GM18498 (cell line): ENCODE measurements around the gene ASXL1.
"Not testable (repeated sequence)": the region's sequence is repeated elsewhere in the genome, so short reads cannot be mapped to it uniquely, and the experiment has no call there.

Experiments
- ATAC-seq: cut with Tn5 transposase; IDR thresholded peaks from one replicate; pipeline ENCODE4 v1.9.1; 2021; ENCODE audit warnings: mild to moderate bottlenecking, moderate library complexity; ENCODE audit not compliant: unreplicated experiment

ASXL1 gene

DNA sequence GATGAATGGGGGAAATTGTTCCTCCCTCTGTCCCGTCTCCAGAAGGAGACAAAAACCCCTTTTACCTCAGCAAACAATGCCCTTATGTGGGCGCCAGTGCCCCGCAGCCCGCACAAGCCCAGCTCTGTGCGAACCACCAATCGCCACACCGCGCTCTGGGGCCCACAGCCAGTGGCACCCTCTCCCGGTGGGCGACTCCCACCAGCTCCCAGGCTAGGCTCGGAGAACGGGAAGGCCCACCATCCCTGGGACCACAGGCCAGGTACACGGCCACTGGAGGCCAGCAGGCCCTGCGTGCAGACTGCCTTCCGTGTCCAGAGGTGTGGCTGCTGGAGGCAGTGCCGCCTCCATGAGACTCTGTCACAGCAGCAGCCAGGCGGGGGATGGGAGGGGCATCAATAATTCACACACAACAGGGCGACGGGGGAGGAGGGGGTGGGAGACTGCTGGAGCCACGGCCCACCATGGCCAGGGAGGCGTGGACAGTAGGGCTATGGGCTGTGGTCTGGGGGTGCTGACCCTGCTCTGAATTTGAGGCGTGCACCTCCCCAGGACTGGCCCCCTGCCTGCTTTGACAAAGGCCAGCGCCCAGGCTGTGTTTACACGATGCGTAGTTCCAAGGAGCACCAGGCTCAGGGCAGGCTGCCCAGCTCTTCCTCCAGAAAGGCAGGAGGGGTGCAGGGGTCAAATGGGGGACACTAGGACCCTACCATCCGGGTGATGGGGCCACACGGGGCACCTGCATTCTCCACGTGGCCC, 105.7 kb downstream of the ASXL1 start:
- ATAC-seq, result no peak

DNA sequence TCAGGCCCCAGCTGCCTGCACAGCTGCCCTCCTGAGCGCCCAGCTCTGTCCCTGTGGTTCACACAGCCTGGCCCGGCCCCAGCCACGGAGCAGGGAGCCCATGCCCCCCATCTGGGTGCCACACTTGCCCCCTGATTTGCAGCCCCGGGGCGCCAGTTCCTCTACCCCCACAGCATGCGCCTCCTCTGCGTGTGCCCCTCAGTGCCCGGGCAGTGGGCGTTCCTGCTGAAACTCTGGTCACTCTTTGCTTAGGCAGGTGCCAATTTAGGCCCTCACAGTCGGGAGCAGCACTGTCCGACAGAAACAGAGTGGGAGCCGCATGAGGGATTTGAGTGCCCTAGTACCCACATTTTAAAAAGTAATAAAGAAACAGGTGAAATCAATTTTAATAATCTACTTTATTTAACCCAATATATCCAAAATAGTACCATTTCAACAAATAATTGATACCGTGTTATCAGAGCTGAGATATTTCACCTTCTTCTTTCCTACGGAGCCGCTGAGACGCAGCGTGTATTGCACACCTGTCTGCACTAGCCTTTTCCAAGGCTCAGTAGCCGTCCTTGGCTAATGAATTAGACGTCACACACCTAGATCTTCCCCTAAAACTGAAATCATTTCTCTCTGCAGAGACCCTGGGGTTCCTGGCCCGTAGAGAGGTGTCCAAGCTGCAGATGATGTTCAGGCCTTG, 106.4 kb downstream of the ASXL1 start:
- ATAC-seq, result no peak

DNA sequence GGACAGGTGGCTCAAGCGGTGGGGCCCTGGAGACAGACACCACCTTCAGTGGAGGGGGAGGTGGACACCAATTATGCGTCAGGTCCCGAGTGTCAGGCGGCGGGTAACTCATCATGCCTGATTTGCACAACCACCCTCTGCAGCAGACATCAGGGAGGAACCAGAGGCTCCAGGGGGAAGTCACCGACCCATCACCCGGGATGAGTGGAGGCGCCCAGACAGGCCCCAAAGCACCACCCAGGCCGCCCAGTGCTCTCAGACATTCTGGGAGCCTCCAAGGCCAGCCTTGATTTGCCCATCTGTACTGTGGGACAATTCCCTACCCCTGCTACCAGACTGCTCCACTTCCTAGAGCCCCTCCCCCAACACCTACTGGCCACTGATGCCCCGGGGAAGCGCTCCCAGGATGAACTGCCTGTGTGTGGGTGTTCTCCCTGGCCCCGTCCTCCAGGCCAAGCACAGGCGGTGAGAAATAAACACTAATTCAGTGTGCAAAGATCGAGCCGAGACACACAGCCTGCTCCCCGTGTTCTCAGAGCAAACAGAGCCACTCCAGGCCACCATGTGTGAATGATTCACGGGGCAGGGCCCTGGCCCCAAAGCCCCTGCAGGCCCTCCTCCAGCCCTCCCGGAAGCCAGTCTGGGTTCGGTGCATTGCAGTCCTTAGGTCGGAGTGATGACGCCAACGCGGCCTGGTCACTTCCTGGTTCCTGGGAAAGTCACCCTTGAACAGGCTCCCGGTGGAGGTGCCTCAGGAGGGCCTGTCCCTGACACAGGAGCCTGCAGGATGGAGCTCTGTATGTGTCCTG, 107.2 kb downstream of the ASXL1 start:
- ATAC-seq, result no peak

DNA sequence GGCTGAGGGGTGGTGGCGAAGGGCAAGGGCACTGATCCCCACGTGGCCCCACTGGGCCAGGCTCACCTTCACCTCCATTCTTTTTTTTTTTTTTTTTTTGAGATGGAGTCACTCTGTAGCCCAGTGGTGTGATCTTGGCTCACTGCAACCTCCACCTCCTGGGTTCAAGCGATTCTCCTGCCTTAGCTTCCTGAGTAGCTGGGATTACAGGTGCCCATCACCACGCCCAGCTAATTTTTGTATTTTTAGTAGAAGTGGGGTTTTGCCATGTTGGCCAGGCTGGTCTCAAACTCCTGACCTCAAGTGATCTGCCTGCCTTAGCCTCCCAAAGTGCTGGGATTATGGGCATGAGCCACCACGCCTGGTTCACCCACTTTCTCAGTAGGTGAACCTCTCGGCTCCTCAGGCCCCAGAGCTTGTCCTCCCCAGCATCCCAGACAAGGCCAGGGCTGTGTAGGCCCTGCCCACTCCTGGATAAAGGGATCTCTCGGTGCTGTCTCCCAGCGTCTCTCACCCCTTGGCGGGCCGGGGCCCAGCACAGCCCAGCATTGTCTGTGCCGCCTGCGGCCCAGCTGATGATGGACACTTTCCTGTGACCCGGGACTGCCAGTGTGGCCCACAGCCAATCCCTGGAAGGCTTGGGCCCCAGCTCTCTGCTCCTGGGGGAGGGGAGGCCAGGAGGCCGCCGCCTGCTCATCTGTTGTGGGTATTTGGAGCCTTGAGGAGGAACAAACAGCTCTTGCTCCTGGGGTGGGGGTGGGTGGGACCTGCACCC, 108.0 kb downstream of the ASXL1 start:
- not testable (repeated sequence) for ATAC-seq

DNA sequence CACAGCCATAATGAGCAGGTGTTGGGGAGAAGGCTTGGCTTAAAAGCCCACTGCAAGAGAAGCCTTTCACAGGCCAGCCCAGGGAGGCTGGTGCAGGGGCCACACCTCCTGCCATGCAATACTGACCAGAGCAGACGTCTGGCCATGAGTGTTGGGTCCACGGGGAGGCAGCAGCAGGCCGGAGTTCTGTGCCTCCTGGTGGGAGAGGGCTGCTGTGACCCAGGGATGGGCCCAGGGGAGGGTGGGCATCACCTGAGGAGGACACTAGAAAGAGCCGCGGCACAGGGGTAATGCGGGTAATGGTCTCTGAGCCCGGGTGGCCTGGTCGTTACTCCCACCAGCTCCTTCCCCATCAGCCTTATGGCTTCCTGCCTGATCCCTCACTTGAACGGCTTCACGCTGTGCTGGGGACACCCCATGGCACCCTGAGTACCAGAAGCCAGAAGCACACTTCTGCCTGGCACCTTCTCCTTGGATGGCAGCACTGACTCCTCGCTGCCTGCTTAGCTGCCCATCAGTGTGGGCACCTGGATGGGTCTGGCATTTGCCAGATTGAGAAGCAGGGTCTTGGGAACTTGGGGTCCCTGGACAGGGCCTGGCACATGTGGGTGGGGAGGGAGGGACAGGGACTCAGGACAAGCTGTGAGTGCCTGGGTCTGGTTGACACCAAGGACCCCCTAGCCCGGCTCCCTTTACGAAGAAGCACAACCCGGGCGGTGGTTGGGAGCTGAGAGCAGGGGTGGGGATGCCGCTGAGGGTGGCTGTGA, 108.8 kb downstream of the ASXL1 start:
- ATAC-seq, result no peak

DNA sequence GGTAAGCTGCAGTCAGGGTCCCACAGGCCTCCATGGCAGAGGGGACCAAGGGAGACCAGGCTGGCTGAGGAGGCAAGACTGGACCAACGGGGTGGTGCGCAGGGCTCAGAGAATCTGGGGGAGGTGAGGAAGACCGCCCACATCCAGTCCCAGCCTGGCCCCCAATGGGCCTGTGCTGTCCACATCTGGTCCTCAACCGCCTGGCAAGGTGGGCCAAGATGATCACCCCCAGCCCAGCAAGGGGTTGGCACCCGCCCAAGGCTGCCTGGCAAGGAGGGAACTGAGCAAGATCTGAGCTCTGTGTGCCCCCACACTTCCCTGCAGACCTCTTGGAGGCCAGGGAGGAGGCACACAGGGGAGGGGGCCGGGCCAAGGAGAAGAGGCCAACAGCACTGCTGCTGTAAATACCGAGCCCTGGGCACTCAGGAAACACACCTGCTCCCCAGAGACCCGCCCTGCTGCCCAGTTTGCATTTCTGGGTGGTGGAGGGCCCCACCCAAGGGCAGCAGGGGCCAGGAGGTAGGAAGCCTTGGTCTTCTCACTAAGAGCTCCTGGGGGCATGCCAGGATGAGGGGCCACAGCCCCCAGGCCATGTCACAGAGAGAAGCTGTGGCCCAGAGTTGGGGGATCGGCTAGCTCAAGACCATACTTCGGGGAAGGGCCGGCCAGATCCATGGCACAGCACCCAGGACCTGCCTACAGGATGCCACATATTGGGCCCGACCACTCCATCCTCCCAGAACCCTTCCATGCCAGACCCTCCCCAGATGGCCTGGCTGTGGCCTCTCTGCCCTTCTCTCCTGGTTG, 109.6 kb downstream of the ASXL1 start:
- ATAC-seq, result no peak

DNA sequence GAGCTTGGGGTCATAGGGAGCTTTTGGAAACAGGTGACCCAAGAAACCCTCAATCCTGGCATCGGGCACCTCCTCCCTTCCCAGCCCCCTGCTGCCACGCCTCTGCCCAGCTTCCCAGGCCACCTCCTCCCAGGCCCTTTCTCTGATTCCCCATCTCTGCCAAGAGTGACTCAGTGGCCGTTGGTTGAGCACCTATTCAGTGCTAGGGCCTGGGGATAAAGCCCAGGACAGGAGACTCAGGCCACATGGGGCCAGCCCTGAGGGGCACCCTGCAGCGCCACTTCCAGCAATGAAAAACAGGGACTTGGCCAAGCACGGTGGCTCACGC, 110.1 kb downstream of the ASXL1 start:
- ATAC-seq, result no peak

DNA sequence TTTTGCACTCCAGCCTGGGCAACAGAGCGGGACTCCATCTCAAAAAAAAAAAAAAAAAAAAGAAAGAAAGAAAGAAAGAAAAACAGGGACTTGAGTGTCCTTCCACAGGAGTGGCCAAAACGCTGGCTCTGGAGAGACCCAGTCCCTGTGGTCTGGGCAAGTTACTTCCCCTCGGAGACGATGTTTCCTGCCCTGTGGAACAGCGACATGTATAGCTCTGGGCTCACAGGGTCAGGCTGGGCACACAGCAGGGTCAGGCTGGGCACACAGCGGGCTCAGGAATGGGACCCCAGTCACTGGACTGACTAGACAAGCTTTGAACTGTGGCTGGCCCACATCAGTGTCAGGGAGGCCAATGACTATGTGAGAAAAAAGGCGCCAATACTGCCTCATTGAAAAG, 110.7 kb downstream of the ASXL1 start:
- ATAC-seq, result no peak

DNA sequence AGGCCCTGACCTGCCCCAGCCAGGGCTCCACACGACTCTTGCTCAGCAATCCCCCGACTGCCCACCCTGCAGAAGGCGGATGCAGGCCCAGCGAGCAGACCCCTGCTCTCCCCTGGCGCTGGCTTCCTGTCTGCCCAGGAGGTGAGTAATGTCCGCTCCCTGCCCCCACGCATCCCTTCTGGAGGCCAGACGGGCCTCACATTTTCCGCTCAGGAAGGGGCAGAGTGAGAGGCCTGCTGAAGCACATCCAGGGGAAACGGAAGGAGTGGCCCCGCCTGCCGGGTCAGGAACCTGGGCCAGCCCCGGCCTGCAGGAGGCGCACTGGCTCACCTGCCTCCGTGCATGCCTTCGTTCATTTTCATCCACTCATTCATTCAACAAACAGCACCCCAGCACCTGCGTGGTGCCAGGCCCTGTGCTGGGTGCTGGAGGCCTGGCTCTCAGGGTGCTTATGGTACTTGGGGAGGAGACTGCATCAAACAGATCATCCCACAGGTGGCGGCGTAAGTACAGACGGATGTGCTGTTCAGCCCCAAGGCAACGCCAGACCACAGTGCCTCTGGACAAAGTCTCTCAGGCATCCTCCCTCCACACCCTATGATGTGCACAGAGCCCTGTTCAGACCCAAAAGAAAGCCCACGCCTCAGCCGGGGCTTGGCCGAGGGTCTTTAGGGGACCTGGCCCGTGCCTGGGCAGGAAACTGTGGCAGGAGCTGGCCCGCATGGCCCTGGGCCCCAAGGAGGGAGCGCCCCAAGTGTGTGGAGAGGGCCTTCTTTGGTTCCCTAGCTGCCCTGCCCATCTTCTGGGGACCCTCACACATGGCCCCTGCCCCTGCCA, 112.1 kb downstream of the ASXL1 start:
- ATAC-seq, result no peak

DNA sequence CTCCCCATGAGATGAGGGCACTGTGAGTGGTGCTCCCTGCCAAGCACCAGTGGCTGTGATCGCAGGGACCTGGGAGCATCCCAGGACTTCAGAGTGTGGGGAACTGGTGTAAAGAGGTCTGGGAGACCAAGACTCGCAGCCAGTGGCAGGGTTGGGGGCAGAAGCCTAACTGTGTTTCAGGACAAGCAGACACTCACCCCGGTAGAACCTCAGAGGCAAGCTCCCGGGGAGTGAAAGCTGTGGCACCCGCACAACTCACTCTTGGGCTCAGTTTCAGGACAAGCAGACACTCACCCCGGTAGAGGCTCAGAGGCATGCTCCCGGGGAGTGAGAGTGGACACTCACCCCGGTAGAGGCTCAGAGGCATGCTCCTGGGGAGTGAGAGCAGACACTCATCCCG, 112.8 kb downstream of the ASXL1 start:
- ATAC-seq, result no peak

DNA sequence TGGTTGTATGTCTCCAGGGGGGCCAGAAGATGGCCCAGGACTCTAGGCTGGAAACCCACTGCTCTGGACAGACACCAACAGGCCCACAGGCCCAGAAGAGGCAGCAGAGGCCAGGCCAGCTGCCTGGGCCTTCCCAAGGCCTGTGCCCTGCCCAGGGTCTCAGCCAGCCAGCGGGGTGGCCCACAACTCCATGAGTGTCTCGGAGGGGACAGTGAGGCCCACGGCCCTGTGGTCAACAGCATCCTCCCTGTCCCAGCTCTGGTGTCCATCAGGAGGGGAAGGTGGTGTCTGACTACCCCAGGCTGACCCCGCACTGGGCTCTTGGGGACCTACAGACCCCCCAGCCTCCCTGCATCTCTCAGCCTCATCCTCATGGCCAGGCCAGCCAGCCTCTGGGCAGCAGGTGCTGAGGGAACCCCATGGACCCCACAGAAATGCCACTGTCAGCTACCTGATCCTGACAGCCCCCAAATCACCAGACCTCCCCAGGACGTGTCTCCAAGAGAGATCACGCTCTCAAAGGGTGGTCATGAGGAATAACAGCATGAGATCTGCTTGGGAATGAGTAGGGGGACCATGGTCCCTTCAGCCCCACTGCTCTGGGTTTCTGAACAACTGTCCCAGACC, 114.6 kb downstream of the ASXL1 start:
- ATAC-seq, result no peak

DNA sequence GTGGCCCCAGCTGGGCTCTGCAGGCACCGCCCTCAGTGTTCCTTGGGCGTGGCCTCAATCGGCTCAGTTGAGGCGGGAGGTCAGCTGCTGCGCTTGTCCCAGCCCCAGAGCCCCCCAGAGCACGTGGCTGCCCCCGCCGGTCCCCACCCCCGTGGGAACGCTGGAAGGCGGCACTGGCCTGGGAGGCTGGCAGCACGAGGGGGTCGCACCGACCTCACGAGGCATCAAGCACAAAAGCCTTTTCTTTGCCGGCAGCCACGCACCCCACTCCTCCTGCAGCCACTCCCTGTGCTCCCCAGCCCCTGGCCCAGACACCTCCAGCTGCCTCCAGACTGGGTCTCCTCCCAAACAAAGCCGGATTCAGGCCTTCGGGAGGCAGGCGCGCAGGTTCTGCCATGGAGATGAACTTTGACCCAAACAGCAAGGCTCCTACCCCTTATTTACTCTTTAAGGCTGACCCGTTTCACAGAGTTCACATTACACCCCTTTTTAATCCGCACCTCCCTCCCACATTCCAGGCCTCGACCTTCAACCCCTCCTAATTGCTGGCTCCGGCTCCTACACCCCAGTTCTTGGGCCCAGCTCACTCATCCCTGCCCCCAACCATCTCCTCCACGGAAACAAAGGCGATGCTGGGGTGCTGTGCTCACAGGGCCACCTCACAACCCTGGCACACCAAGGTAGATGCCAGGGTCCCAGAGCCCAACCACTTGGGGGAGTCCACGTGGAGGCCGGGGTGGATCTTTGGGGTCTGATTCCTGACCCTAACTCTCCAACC, 115.3 kb downstream of the ASXL1 start:
- no peak for ATAC-seq

DNA sequence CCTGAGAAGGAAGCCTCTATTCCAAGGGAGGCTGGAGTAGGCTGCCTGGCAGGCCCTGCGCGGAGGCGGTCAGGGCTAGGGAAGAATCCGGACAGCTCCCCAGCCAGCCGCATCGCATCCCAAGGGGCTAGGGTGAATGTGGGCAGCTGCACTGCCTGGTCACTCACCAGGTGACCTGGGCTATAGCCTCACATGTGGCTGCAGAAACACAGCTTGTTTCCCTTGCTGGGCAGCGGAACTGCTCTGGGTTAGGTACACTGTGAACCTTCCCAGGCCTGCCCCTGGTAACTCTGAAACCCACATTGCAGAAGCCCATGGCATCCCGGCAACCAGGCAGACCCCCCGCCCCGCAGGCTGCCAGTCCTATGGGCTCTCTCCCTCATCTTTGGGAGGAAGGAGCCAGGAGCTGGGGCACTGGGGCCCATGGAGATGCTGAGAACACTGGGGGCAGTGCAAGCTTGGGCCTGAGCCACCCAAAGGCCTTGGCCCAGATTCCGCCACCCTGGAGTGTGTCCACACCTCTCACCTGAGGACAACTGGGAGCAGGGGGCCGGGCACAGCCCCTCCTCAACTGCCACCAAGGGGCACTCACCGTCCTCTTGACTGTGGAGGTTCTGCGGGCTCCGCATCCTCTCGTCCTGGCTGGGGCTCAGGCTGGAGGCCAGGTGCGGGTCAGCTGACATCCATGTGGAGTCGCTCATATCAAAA, 116.0 kb downstream of the ASXL1 start:
- ATAC-seq, result no peak

DNA sequence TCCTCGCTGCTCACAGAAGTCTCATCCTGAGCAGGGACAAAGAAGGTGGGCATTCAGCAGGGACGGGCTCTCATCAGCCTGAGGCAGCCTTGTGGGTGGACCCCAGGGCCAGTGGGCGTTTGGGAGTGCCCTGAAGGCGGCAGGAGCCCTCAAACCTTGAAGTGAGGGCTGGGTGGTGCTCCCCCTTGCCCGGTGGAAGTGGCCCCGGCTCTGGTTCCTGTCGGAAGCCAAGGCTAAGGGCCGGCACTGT, 116.5 kb downstream of the ASXL1 start:
- ATAC-seq, result no peak

DNA sequence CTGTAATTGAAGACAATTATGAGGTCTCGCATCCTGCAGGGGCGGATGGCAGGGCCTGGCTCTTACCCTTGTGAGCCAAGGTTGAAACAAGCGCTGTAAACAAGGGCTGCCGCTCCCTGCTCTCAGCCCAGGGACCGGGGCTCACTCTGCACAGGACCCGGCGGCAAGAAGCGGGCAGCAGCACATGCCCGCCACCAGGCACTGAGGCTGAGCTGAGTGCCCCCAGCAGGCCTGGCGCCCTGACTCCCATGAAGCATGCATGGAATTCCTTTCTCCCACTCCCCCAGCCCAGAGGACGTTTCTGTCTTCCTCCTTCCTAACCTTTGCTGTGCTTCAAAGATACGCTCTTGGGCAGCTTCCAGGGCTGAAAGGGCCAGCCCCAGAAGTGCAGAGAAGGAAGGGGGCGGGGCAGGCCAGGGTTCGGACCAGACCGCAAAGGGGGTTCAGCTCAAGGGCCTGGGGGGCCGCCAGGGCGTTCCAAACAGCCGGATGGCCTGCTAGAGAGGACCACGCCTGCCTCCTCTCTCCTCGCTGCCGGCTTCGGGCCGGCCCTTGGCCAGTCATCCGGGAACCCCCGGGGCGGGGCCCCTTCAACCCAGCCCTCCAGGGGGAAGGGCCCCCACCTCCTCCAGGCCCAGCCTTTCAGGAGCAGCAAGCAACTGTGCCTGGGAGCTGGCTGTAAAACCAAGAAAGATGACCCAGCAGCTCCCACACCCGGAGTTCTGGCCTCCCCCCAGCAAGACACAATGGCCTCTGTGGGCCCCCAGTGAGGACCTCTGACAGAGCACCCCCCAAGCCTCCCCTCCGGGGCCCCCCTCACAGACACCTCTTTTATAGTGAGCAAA, 117.1 kb downstream of the ASXL1 start:
- ATAC-seq, result no peak
